Measurements from ENCODE around the gene PTCH1.

Gene PTCH1

GRCh38 chr9:95503369-95503768 lies 13.4 kb downstream of the PTCH1 start:
- DNase-seq: no peak
- in situ Hi-C loops (cut with MboI; ENCODE audit: low pct_unique_long_range_greater_than_20kb, low sequenced_read_pairs): no loop called here

DNA sequence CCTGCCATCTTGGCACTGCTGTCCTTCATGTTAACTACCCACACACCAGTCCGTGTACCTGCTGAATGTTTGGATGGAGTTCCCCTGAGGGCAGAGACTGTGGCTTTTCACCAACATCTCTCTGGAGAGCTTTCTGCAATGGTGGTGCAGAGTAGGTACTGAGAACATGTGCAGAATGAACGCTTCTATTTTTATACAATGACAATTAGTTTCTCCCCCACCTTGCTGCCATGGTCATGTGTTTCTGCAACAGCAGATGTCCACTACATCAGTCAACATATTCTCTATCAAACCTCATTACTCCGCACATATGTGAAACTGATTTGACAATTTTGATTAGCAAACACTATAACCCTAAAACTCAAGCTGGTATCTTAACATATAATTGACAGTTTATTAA lies 14.5 kb downstream of the PTCH1 start:
- no peak for DNase-seq
- in situ Hi-C loops (cut with MboI; ENCODE audit: low pct_unique_long_range_greater_than_20kb, low sequenced_read_pairs): no loop called here

GRCh38 chr9:95499847-95500246 lies 16.9 kb downstream of the PTCH1 start:
- in situ Hi-C loops (cut with MboI; ENCODE audit: low pct_unique_long_range_greater_than_20kb, low sequenced_read_pairs): no loop called here
- no peak for DNase-seq

DNA sequence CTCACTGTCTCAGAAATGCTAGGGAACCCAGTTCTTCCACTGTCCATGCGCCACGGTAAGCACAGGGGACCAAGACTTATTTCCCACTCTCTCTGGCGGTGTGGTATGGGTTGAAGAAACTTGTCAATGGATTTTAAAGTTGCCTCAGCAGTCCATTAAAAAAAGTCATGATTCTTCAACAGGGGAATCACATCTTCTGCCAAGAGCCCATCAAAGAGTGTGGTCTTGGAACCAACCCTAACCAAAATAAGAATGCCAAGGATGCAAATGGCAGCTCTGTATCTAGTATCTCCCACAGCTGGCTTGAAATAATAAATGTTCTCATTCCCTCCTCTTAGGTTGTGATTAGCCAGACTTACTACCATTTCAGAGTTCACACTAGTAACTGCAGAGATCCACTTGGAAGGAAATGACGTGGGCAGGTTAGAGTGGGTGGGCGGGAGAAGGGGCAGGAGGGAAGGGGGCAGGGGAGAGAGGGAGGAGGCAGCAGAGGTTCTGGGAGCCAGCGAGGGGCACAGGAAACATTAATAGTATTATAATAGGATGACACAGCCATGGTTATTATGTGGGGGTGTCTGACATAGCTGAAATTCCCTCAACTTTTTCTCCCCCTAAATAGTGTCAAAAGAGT lies 17.6 kb downstream of the PTCH1 start:
- no peak for DNase-seq
- in situ Hi-C loops (cut with MboI; ENCODE audit: low pct_unique_long_range_greater_than_20kb, low sequenced_read_pairs): no loop called here

GRCh38 chr9:95498641-95499040 lies 18.1 kb downstream of the PTCH1 start:
- in situ Hi-C loops (cut with MboI; ENCODE audit: low pct_unique_long_range_greater_than_20kb, low sequenced_read_pairs): no loop called here
- DNase-seq: no peak

- DNase-seq: no peak
- in situ Hi-C loops (cut with MboI; ENCODE audit: low pct_unique_long_range_greater_than_20kb, low sequenced_read_pairs): no loop called here
Measured at GRCh38 chr9:95497772-95498171, 19.0 kb downstream of the PTCH1 start.

- in situ Hi-C loops (cut with MboI; ENCODE audit: low pct_unique_long_range_greater_than_20kb, low sequenced_read_pairs): no loop called here
- no peak for DNase-seq
Measured at GRCh38 chr9:95496687-95497086, 20.1 kb downstream of the PTCH1 start.

DNA sequence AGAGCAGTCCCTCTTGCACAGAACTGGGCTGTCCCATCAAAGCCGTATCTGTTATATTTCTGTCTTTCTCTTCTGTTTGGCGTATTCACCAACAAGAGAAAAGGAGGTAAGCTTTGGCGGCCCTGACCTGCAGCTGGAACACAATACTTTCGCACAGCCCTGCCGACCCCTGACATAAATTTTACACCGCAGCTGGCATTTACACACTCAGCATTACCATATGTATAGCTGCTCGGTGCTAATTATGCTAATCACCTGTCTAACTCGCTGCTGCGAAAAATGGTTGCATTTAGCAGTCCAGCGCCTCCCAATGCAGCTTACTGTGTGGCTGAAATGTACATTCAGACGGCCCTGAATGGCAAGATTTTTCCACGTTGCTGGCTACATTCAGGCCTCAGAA lies 20.8 kb downstream of the PTCH1 start:
- no peak for DNase-seq
- in situ Hi-C loops (cut with MboI; ENCODE audit: low pct_unique_long_range_greater_than_20kb, low sequenced_read_pairs): no loop called here

DNA sequence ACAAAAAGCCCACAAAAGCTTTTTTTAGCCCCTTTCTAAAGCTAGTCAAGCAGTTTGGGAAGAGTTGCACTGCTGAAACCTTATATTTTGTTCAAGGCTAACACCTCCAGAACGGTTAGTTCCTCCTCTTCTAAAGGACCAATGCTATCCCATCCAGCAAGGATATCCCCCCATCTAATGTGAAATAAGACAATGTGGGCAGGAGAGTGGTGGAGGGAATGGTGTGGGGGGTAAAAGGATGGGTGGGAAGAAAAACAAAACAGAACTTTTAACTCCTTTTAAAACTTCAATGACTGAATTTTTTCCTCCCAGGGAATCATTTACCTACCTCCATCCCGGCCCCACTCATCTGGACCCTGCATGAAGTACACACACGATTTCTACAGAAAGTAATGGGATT lies 21.2 kb downstream of the PTCH1 start:
- in situ Hi-C loops (cut with MboI; ENCODE audit: low pct_unique_long_range_greater_than_20kb, low sequenced_read_pairs): no loop called here
- no peak for DNase-seq

DNA sequence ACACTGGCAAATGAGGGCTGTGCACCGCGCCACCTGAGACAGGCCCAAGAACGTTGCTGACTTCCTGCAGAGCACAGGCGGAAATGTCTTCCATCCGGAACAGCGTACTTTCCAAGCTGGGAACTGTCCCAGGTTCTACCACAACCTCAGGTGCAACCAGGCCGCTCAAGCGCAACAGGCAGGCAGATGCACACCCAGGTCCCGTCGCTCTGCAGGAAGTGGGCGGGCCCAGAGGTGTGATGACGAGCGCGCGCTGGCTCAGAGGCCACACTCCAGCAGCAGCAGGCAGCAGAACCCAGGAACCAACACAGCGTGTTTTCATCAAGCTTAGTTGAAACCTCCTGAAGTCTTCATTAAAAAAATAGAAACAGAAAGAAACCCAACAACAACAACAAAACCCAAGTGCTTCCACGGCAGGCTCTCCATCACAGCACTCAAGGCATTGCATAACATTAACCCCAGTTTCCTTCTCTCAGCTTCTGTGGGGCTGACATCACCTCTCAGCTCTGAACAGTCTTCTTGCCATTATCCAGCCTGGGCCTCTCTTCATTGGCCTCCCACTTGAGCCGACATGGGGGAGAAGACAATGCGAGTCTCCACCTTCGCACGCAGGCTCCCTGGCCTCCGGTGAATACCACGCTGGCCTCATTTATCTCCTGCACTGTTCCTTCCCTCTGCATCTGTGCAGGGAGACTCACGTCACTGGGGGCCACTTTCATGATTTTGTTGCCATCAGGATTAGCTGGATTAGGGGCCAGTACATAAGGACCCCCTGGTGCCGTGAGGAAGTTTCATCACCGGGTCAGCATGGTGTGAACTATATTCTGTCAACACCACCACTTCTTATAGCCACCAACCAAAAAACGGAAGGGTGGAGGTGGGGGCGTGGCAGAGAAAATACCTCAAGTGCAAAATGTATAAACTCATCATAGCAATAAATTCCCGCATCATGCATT lies 22.1 kb downstream of the PTCH1 start:
- DNase-seq: no peak
- in situ Hi-C loops (cut with MboI; ENCODE audit: low pct_unique_long_range_greater_than_20kb, low sequenced_read_pairs): no loop called here

- in situ Hi-C loops (cut with MboI; ENCODE audit: low pct_unique_long_range_greater_than_20kb, low sequenced_read_pairs): no loop called here
- DNase-seq: no peak
Measured at GRCh38 chr9:95494022-95494415, 22.8 kb downstream of the PTCH1 start.

DNA sequence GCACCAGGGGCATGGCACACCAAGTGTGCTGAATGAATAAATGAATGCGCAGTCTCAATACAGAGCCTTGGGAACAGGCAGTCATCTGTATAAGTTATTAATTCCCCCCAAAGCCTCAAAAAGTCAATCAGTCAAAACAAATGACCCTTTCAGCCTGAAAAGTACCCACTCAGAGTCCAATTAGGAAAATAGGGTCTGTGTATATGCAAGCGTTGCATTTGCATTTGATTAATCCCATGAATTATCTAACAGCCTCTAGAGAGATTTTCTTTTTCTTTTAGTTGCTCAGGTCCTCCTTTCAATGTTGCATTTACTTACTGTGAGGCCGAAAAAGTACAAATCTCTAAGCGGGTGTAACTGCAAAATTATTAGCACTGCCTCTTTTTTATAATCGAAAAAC lies 23.4 kb downstream of the PTCH1 start:
- in situ Hi-C loops (cut with MboI; ENCODE audit: low pct_unique_long_range_greater_than_20kb, low sequenced_read_pairs): no loop called here
- DNase-seq: no peak

GRCh38 chr9:95491543-95492320 lies 25.0 kb downstream of the PTCH1 start:
- no peak for DNase-seq
- in situ Hi-C loops (cut with MboI; ENCODE audit: low pct_unique_long_range_greater_than_20kb, low sequenced_read_pairs): no loop called here

DNA sequence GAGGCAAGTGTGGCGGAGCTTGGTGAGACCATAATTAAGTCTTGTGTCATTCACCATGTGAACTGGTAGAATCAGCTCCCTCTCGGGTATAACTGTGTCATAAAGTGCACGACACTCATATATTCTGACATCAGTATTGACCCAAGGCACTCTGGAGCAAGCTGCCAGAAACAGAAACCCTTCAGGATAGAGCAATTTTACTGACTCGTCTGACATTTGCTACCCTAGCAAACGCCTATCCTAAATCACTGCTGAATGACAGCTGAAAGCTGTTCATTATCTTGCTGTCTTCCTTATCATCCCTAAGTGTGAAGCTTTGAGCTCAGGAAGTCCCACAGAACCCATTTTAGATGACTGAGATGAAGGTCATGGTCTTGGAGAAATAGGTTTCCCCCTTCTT lies 27.8 kb downstream of the PTCH1 start:
- no peak for DNase-seq
- in situ Hi-C loops (cut with MboI; ENCODE audit: low pct_unique_long_range_greater_than_20kb, low sequenced_read_pairs): no loop called here

DNA sequence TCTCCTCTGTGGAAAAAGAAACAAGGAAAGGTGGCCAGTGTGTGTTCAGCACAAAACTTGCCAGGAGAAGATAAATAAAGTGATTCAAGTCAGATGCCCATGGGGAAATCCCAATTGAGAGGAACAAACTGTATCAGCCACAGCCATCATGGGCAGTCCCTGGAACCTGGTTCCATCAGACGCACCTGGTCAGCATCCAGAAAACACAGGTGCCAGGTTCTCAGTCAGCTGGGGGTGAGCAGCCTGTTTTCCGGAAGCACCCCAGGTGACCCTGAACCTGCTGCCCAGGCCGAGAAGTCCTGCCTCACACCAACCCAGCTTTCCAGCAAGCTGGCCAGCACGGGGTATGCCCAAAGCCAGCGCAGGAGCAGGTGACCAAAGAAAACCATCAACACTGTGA lies 30.5 kb downstream of the PTCH1 start:
- in situ Hi-C loops (cut with MboI; ENCODE audit: low pct_unique_long_range_greater_than_20kb, low sequenced_read_pairs): no loop called here

GRCh38 chr9:95484225-95484624 lies 32.5 kb downstream of the PTCH1 start:
- in situ Hi-C loops (cut with MboI; ENCODE audit: low pct_unique_long_range_greater_than_20kb, low sequenced_read_pairs): no loop called here
- DNase-seq: no peak

More for the DNA sequence above, 30.5 kb downstream of the PTCH1 start:
- DNase-seq: no peak

- in situ Hi-C loops (cut with MboI; ENCODE audit: low pct_unique_long_range_greater_than_20kb, low sequenced_read_pairs): no loop called here
- no peak for DNase-seq
Measured at GRCh38 chr9:95483431-95483830, 33.3 kb downstream of the PTCH1 start.

DNA sequence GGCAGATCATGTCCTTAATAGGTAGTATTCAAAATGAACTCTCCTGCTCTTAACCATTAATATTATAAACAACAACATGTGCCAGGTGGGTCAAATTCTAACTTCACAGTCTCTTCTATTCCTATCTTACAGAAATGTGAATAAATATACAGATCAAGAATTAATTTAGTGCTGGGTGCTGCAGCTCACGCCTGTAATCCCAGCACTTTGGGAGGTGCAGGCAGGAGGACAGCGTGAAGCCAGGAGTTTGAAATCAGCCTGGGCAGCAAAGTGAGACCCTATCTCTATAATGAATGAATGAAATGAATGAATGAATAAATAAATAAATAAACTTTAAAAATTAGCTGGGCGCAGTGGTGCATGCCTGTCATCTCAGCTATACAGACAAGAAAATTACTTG lies 34.1 kb downstream of the PTCH1 start:
- DNase-seq: no peak

DNA sequence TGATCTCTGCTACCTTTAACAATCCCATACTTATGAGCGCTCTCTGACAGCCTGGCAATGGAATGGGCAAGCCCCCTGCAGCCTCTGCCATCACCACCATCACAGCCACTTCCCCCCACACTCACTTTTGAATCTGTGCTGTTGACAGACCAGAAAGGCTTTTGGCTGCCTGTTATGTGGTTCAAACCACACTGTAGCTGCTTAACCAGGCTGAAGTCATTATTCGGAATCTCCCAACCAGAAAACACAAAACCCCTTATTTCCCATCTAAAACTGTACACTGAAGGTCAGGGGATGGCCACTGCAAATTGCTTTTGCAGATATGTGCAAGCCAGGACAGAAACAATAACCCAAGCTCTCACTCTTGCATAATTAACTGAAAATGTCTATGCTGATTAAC lies 35.8 kb downstream of the PTCH1 start:
- in situ Hi-C loops (cut with MboI; ENCODE audit: low pct_unique_long_range_greater_than_20kb, low sequenced_read_pairs): no loop called here
- DNase-seq: no peak

More for the DNA sequence above, 34.1 kb downstream of the PTCH1 start:
- in situ Hi-C loops (cut with MboI; ENCODE audit: low pct_unique_long_range_greater_than_20kb, low sequenced_read_pairs): no loop called here

GRCh38 chr9:95480346-95480745 lies 36.4 kb downstream of the PTCH1 start:
- DNase-seq: no peak
- in situ Hi-C loops (cut with MboI; ENCODE audit: low pct_unique_long_range_greater_than_20kb, low sequenced_read_pairs): no loop called here

Data from KBM-7 (cell line).